GM12874 (cell line): ENCODE data around the gene ZC3H12D.

Experiments
- CTCF ChIP-seq: IDR thresholded peaks from 2 replicates; pipeline ENCODE4 v1.5.1; 2011; ENCODE audit warnings: low read depth, mild to moderate bottlenecking, control low read depth, low read length, moderate library complexity; ENCODE audit not compliant: insufficient read depth

ZC3H12D gene

GRCh38 chr6:149458806-149459205, 26.0 kb downstream of the ZC3H12D start:
- no peak for TF ChIP-seq CTCF

GRCh38 chr6:149458196-149458595, 26.6 kb downstream of the ZC3H12D start:
- TF ChIP-seq CTCF, result no peak

GRCh38 chr6:149457316-149457884, 27.4 kb downstream of the ZC3H12D start:
- TF ChIP-seq CTCF, result no peak

GRCh38 chr6:149456311-149457021, 28.3 kb downstream of the ZC3H12D start:
- no peak for TF ChIP-seq CTCF

- no peak for TF ChIP-seq CTCF
Observed at GRCh38 chr6:149455031-149455732, 29.6 kb downstream of the ZC3H12D start.

- TF ChIP-seq CTCF, result no peak
Observed at GRCh38 chr6:149454346-149454848, 30.4 kb downstream of the ZC3H12D start.

GRCh38 chr6:149453597-149454345, 31.0 kb downstream of the ZC3H12D start:
- no peak for TF ChIP-seq CTCF
